Activated CD4-positive, CD25-positive, alpha-beta regulatory T cell treated with anti-CD3 and anti-CD28 coated beads, Interleukin-2, amount 50 U/mL, for 24 hours (primary cell): Measurements from ENCODE around the gene ADAM19.

Experiments used
- ATAC-seq, 2 donors: fragments of 150-1000 bp; cut with Tn5 transposase; one replicate each; pipeline ENCODE4 v1.10.0; 2021; ENCODE audit warnings: mild to moderate bottlenecking in 1 of 2, moderate library complexity in 1 of 2

The ADAM19 gene

DNA sequence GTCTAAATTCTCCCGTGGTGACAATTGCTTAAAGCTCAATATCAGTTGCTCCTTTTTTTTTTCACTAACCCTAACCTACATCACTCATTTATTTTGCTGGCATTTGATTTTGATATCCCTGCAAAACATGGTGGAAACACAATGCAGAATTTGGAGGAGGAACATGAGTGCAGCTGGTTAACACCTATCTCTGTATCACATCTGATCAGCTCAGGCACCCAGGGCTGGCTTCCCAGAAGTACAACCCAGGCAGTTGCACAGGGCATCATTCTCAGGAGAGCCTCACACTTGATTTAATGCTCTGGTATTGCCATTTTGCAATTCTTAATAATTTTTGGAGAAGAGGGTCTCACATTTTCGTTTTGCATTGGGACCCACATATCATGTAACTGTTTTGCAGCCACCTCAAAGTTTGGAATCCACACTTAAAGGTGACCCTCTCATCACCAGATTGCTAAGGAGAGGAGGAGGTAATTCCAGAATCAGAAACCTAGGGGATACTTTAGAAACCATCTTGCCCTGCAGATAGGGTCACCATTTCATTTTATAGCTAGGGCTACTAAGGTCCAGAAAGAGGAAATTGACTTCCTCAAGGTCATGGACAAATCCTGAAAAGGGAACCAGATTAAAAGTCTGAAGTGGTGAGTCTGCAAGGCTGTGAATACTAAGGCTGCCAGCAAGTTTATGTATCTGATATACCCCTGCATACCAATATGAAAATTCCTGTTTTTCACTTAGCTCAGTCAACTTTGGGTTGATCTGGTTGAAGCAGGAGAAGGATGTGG lies 19.3 kb upstream of the ADAM19 start:
- ATAC-seq = no peak

DNA sequence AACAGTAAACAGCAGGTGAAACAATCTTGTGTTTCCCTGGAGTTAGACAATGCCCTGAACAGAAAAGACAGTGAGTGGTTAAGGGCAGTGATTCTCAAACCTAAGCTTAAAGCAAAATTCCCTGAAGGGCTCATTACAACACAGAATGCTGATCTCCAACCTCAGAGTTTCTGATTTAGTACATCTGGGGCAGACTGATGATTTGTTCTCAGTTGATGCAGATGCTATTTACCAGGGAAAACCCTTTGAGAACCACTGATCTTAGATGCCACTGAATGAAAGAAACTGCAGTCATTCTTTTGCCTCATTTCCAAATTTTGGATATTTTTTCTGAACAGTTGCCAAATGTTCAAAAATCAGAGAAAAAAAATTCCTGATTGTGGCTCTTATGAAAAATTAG lies 18.7 kb upstream of the ADAM19 start:
- ATAC-seq = peak; percentile 8 to 39

DNA sequence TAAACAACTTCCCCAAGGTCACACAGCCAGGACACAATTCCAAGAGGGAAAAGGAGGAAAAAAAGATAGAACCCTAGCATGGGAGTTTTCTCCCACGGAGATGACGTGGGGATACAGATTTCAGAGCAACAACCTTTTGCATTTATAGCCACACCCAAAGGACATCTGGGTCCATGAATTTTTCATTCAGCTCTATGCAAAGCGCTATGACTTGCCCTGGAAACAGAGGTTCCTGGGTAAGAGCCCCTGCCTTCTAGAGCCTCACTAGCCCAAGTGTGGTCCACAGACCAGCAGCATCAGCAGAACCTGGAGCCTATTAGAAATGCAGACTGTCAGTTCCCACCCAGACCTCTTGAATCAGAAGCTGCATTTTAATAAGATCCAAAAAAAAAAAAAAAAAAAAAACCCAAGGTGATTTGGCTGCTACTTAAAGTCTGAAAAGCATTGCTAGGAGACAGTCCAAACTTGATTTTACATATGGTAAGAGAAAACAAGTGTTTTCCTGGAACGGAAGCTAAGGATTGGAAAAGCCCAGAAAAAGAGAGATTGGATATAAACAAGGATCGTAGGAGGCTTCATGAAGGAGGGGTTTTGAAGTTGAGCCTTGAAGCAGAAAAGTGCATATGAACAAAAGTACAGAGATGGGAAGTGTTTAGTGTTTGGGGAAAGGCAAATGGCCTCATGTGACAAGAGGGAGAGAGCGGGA lies 17.6 kb upstream of the ADAM19 start:
- ATAC-seq = no peak

DNA sequence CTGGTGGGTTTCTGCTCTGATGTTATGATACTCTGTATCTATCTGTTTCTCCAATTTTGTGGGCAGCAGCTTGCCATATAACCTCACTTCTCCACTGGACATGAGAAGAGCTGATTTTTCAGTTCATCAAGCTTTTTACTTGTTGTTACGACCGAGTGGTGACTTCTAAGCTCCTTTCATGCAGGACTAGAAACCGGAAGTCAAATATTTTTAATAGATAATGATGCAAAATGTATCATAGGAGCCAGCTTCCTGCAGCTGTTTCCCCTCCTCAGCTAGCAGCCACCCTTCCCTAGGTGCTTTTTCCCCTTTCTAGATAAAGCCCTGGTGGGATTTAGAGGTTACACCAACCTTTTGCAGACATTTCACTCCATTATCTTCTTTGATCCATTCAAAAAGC lies 17.0 kb upstream of the ADAM19 start:
- ATAC-seq = no peak

DNA sequence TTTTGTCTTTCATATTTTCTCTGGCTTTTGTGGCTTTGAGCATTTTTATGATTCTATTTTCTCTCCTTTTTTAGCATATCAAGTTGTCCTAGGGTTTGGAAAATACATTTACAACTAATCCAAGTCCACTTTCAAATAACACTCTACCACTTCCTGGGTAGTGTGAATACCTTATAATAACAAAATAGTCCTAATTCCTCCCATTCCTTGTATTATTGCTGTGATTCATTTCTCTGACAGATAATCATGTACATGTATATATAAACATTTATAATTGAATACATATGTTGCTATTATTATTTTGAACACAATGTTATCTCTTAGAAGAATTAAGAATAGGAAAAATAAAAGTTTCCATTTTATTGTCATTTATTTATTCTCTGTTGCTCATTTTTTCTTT lies 14.9 kb upstream of the ADAM19 start:
- no peak for ATAC-seq

DNA sequence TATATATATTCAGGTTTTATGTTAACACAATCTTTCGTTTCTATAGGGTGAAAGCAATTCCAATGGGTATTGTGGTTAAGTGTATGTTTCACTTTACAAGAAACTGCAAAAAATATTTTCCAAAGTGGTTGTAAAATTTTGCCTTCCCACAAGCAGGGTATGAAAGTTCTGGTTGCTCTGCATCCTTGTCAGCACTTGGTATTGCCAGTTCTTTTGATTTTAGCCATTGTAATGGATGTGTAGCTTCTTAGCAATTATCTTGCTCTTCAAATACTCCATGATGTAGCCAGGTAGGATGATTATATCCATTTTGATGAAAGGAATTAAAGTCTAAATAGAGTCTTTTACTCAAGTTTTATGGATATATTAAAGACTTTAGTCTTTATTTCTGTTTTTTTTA lies 9.1 kb upstream of the ADAM19 start:
- no peak for ATAC-seq

DNA sequence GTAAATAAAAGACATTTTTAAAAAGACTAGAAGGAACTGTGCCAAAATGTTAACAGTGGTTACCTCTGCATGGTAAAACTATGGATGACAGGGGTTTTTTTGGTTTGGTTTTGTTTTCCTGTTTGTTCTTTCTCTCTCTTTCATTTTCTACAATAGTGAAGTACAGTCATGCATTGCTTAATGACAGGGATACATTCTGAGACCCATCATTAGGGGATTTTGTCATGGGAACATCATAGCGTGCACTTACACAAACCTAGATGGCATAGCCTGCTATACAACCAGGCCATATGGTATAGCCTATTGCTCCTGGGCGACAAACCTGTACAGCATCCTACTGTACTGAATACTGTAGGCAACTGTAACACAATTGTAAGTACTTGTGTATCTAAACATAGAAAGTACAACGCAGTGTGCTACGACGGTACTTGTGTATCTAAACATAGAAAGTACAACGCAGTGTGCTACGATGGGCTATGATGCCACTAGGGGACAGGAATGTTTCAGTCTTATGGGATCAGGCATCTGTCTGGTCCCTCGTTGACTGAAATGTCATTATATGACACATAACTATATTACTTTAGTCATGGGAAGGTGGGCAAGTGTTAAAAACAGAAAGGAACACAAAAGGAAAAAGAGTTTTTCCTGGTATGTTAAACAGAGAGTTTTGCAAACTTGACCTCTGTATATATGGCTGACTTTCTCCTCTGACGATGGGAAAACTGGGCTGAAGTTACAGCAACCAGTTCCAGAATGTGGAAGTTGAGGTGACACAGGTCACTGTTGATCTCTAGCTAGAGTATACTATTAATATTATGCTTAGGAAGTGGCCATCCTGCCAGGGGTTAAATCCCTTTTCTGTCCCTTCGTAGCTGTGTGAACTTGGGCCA lies 7.4 kb upstream of the ADAM19 start:
- peak; percentile 71 to 86 for ATAC-seq

DNA sequence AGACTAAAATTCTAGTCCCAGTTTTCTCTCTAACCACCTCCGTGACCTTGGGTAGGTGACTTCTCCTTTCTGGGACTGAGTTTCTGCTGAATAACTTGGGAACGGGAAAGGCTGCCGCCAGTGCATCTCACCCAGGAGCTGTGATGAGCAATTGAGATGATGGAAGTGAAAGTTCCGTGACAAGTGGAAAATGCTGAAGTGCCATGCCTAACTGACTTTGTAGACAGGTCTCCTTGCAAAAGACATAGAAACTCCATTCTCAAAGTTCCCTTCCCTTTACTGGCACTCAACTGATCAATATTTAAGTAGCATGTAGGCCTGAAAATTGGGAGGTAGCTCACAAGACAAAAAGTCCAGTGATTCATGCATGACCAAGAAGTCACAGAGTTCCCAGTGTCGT lies 6.3 kb upstream of the ADAM19 start:
- no peak for ATAC-seq

DNA sequence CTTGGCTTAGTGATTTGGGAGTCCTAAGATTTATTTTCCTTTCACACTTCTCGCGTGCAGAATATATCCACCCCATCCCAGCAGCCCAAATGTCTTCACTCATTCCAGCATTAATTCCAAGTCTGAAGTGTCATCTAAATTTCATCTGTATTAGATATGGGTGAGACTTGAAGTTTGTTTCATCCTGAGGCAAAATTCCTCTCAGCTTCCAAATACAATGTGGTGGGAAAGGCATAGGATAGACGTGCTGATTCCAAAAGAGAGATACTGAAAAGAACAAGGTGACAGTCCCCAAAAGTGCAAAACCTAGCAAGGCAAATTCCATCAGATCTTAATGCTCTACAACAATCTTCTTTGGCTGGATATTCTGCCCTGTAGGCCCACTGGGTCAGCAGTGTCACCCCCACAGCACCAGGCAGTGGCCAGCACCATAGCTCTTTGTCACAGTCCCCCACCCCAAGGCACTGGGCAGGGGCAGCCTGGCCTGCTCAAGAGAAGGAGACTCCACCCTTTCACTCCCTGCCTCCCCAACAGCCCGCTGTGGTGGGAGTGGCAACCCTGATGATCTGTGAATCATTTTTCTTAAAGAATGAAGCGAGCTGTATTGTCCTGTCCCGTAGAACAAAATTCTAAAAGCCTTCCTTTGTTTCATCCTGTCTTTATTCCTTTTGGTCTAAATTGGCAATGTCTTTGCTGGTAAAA lies 2.7 kb upstream of the ADAM19 start:
- no peak for ATAC-seq

DNA sequence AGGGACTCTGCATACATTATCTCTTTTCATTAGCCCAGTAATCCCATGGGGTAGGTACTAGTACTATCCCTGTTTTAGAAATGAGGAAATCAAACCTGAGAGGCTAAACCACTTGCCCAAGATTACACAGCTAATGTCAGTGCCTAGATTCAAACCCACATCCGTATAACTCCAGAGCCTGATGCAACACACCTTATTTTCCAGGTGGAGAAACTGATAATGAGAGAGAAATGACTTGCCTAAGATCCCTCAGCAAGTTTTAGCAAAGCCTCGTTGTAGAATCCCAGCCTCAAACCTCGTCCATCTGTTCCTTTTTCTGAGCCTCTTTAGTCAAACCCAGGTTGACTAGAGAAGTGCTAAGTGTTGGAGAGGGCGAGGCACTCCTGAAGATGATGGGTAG lies 1.1 kb upstream of the ADAM19 start:
- no peak for ATAC-seq

DNA sequence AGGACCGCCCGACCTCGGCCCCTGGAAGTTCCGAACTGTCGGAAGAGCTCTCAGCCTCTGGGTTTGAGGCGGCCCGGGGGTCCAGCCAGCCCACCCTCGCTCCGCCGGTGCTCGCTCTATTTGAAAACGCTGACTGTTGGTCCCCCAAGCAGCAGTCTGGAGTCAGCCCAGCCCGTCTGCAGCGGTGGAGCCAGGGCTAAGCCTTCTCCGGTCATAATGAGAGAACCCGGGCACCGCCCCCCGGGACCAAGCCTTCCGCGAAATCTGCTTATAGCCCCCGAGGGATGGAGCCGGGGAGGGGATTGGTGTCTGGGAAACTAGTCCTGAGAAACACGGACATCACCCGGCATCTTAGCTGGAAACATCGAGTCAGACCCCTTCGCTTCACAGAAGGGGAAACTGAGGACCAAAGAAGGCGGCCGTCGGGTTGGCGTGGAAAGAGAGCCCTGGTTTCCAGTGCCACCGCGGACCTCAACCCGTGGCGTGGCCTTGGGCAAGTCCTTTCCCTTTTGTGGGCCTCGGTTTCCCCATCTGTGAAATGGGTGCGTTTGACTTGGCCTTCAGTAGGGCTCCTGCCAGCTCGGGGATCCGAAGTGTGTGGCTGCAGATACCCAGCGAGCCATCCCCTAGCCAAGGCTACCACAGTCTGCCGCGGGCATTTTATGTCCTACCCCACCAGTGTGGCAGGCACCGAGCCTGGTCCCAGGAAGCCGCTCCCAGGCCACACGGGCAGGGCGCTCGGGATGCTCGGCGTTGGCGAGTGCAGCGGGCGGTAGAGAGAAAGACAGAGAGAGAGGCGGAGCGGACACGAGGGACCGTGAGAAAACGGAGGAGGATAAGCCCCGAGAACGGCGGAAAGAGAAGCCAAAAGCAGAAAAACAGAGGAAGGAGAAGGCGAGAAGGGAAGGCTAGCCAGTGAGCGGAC lies 857 bp downstream of the ADAM19 start:
- peak; percentile 10 to 15 for ATAC-seq

DNA sequence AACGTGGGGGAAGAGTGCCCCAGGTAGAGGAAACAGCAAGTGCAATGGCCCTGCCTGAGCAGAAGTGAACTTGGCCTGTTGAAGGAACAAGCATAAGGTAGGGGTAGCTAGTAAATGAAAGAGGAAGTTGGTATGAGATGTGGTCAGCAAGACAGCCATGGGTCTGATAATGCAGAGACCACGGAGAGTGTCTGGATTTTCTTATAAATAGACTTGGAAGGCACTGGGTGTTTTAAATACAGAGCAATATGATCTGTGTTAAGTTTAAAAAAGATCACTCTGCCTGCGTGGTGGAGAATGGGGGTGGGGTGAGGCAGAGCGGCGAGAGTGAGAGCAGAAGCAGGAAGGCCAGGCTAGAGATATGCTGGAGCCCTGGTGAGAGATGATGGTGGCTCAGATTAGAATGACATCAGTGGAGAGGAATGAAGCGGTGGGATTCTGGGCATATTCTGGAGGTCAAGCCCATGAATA lies 4.2 kb downstream of the ADAM19 start:
- peak in 1 of 2 donors; percentile 31 for ATAC-seq

DNA sequence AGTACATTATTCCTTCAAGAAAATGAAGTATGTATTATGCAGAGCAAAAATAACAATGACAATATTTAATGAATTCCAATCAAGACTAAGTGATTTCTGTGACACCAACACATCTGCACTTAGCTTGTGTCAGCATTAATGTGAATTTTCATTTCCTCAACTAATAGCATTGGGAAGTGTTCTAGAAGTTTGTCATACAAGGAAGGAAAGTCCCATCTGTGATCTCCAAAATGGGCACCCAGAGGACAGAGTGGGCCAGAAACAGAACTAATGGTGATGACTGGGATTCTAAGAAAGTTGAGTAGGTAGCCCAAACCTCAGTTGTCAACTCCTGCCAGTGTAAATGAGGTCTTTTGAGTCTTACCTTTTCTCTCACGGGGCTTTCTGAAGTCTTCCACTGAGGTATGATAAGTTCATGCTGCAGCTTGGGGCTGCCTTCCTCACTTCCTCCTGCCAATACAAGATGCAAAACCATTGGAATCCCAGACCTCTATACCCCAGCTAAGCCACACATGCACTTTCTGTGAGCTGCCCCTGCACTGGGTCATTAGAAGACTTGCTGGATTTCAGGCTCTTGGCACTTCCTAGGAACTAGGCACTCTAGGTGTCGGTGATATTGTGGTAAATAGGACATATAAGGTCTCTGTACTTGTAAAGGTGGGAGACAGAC lies 4.9 kb downstream of the ADAM19 start:
- ATAC-seq = peak in 1 of 2 donors; percentile 9

DNA sequence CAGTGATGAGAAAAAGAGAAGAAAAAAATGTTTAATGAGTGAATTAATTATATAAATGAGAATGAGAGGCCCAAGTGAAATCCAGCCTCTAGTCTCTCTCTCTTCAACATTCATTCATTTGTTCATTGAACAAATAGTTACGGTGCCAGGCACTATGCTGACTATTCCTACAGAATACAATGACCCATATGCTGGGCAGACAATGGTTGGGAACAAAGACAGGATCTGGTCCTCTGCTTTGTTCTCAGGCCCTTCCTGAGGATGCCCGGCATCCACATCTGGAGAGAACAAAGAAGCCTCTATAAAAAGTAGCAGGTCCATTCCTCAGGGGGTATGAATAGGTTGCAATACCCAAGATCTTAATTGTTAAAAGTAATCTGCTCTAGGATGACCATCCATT lies 6.9 kb downstream of the ADAM19 start:
- no peak for ATAC-seq

DNA sequence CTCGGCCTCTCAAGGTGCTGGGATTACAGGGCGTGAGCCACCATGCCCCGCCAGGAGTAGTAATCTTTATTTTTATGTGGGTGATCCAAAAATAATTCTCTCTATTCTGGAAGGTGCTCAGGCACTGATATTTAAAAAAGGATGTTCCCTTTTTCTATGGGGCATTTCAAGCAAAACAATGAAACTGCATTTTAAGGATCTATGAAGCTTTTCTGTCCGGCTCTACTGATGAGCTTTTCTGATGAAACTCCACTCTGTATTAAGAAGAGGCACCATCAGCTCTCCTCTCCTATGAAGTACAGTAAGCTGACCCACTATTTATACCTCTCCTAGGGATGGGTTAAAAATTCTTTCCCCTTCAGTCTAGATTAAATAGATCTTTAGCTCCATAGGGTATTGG lies 7.4 kb downstream of the ADAM19 start:
- ATAC-seq = no peak

DNA sequence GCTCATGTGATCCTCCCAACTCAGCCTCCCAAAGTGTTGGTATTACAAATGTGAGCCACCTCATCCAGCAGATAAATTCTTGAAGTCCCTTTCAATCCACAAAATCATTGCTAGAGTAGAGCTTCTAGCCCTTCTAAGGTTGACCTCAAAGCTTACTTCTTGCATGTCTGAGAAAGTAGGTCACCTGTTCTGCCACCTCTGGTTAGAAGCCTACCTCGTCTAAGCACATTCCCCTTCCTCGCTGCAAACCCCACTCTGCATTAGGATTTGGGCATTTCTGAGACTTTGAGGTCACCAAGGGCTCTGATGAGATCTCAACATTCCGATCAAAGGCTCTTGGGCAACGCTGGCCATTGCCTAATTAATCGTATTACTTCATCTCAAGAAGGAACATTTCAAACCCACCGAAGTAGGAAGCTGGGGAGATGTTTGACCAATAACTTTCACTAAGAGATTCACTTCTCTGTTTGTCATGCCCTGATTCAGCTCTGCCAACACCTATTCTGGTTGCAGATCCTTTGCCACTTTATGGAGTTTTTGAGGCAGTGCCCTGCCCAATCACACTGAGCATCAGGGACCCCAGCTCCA lies 8.6 kb downstream of the ADAM19 start:
- no peak for ATAC-seq

DNA sequence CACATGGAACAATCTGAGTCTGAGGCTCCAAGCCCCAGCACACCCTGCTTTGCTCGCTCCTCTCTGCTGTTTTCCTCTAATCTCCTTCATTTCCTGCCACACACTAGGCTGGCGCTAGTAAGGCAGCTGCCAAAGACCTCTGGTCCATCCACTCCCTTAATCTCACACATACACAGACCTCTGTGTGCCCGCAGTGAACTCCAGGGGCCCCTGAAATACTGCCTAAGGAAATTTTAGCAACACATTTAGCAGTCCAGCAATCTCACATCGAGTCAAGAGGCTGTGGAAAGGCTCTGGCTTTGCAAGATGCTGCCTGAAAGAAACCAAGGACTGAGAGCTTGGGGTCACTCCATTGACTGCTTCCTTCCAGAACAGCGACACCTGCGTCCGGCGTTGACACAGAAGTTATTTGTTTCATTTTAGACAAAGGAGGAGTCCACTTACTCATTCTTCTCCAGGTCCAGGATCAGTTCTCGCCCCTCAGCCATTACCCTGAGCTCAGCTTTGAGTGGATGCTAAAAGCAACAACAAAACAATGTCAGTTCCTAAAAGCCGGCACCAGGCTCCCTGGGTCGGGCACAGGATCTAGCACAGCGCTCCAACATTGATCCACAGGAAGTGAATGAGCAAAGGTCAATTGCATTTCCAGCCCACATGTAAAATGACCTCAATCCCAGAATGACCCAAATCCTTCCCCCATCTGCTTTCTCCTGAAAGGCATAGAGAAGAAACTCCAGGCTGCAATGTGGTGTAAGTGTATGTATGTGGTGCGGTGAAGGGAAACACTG lies 11.5 kb downstream of the ADAM19 start:
- ATAC-seq = no peak

DNA sequence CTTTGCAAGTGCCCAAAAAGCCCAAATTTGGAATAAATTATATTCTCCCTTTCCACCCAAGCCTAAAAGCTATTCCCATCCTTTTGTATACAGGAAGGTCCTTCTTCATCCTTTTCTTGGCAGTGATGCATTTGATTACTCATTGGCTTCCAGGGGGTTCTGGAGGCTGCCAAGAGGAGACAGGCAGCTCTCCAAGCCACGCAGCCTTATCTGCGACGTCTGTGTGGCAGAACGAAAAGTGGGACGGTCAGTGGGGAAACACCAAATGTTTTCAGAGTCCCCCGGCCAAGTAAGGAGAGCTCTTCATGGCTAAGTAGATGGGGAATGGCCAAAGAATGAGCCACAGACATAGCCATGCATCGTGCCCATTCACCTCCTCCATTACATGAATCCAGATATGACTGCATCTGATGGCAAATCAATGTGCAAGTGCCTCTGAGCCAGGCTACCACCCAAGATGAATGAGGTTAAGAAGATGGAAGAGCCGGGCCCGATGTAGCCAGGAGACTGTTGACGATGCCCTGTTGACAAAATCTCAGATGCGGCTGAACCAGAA lies 12.1 kb downstream of the ADAM19 start:
- ATAC-seq = no peak

DNA sequence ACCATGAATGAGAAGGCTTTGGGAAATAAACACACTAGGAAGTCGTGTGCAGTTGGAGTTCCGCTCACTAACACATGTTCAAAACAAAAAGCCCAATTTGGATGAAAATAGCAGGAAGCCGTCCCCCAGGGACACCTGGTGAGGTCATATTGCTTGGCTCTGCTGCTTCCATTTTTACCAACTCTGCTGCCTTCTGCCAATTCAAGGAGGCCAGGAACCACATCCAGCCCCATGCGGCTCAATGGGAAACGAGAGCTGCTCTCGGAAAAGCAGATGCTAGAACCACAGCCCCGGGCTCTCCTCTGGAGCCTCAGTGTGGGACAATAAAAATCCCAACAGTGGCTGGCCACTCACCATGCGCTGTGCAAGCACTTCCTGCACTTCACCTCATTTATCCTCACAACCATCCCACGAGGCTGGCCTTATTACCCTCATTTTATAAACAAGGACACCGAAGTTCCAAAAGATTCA lies 13.4 kb downstream of the ADAM19 start:
- ATAC-seq = no peak
